Measurements from ENCODE around the gene C16orf87.

DNA sequence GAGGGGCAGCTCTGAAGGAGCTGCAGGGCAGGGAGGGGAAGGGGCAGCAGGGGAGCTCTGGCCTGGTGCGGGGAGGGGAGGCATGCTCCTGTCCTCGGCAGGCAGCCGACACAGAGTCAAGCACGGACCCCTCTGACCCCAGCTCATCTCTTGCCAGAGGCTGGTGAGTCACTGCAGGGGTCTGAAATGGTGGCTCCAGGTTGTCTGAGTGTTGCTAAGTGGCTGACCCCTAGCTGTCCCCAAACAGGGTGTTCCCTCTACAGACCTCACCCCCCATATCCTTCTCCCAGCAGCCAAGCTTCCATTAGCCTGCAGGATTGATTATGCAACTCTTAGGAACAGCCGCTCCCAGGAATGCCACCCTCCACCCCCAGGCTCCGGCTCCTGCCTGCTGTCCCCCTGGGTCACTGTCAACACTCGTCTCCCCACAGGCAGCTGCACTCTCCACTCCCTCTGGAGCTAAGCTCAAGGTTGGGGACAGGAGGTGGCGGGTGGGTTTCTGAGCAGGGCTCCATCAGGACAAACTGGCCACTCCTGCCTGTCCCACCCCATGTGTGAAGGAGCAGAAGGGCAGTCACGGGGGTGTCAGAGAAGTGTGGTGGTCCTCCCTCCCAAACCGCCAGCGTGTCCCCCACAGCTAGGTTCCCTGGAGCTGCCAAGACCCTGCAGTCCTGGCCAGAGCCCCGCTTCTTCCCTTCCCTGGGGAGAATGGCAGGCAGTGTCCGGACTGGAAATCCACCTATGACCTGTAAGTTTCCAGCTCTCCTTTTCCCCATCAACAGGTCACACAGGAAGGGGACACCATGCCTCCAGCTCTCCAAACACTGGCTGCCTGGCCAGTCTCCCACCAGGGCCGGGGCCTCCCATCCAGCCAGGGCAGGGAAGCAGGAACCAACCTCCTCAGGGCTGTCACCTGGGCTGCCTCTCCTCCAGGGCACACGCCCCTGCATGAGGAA is 83.9 kb downstream of the C16orf87 start:
- TF ChIP-seq, protein P1, sequence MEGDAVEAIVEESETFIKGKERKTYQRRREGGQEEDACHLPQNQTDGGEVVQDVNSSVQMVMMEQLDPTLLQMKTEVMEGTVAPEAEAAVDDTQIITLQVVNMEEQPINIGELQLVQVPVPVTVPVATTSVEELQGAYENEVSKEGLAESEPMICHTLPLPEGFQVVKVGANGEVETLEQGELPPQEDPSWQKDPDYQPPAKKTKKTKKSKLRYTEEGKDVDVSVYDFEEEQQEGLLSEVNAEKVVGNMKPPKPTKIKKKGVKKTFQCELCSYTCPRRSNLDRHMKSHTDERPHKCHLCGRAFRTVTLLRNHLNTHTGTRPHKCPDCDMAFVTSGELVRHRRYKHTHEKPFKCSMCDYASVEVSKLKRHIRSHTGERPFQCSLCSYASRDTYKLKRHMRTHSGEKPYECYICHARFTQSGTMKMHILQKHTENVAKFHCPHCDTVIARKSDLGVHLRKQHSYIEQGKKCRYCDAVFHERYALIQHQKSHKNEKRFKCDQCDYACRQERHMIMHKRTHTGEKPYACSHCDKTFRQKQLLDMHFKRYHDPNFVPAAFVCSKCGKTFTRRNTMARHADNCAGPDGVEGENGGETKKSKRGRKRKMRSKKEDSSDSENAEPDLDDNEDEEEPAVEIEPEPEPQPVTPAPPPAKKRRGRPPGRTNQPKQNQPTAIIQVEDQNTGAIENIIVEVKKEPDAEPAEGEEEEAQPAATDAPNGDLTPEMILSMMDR (IDR thresholded peaks at IDR 0.05), result no peak
- TF ChIP-seq POLR2A (IDR thresholded peaks at IDR 0.05) (no peak), POLR2AphosphoS5 (IDR thresholded peaks at IDR 0.05) (no peak)

All from stomach (tissue), 4 donors.